Upper lobe of left lung (tissue), 6 donors: ENCODE data around the gene MAN2A1. TPM values are rescaled to one million over a fixed set of nuclear protein-coding genes. Genes with fewer than 3 reads are reported as not detected.
A peak's percentile ranks its signal among the peaks of the same experiment; 100 is the strongest.

Experiments
- ATAC-seq, 2 donors: fragments of 200-7000 bp; cut with Tn5 transposase; one replicate each; pipeline ENCODE4 v1.9.1; 2022; ENCODE audit warnings: mild to moderate bottlenecking in 2 of 2, moderate library complexity in 2 of 2; ENCODE audit not compliant: low FRiP score in 2 of 2
- DNase-seq, 2 donors: peaks; one replicate each; pipeline ENCODE4 v3.0.0-alpha.2; 2019 to 2020
- H3K27ac ChIP-seq, 4 donors: fragments of 200-600 bp; sonication (generic); one replicate each; pipeline ENCODE4 v1.5.1; 2016 to 2019
- H3K27me3 ChIP-seq, 4 donors: fragments of 200-600 bp; sonication (generic); one replicate each; pipeline ENCODE4 v1.5.1; 2017 to 2019
- H3K36me3 ChIP-seq, 4 donors: fragments of 200-600 bp; sonication (generic); one replicate each; pipeline ENCODE4 v1.5.1; 2016 to 2019
- H3K4me1 ChIP-seq, 4 donors: fragments of 200-600 bp; sonication (generic); one replicate each; pipeline ENCODE4 v1.5.1; 2018 to 2019
- H3K4me3 ChIP-seq, 4 donors: fragments of 200-600 bp; sonication (generic); one replicate each; pipeline ENCODE4 v1.5.1; 2017 to 2019; ENCODE audit warnings: mild to moderate bottlenecking in 2 of 4, moderate library complexity in 1 of 4
- H3K9me3 ChIP-seq, 4 donors: fragments of 200-600 bp; sonication (generic); one replicate each; pipeline ENCODE4 v1.5.1; 2018 to 2019
- CTCF ChIP-seq, 6 experiments: fragments of 450-650 bp in 4 of 6; fragments of 200-600 bp in 2 of 6; sonication (generic) in 2 of 6; IDR thresholded peaks; one replicate each; pipeline ENCODE4 v1.5.1; 2016 to 2019; ENCODE audit warnings: antibody characterized with exemption in 6 of 6
- EP300 ChIP-seq, 4 donors: sonication (generic); formaldehyde crosslinking; IDR thresholded peaks; one replicate each; pipeline ENCODE4 v1.5.1; 2017; ENCODE audit warnings: antibody characterized with exemption in 4 of 4, control low read depth in 2 of 4
- POLR2A ChIP-seq, 4 donors: fragments of 450-650 bp; IDR thresholded peaks; one replicate each; pipeline ENCODE4 v1.5.1; 2016 to 2017; ENCODE audit warnings: antibody characterized with exemption in 4 of 4, mild to moderate bottlenecking in 2 of 4
- POLR2AphosphoS5 ChIP-seq, 2 donors: sonication (generic); formaldehyde crosslinking; IDR thresholded peaks; one replicate each; pipeline ENCODE4 v1.5.1; 2017; ENCODE audit warnings: antibody characterized with exemption in 2 of 2
- WGBS, 2 donors: methylation state at CpG; one replicate each; pipeline ENCODE4 v1.1.5; 2017 to 2018; 5-methylcytosine and 5-hydroxymethylcytosine counted together
- total RNA-seq, 6 donors: library from RNA; depleted of rRNA in 4 of 6; stranded (reverse); fragments of >200 nt in 4 of 6; gene quantifications; one replicate each; pipeline versions ENCODE4 v1.1.0 to v1.2.1, GENCODE V29; 2016 to 2021
- donor health status: DM: no; HTN: no; CAD: no; lungs with moderate emphysema.
- donor health status: DM: no; HTN: yes; CAD: no; lungs with severe emphysema.

The MAN2A1 gene
- total RNA-seq, 6 donors from 2014 or later: 23.0 to 48.2 (median 40.0) TPM

- Histone ChIP-seq H3K4me3 (no peak overlapping the region), H3K36me3 (no peaks in the 10 kb centered on the region), H3K4me1 (no peaks in the 10 kb centered on the region), H3K27me3 (no peaks in the 10 kb centered on the region), H3K9me3 (no peaks in the 10 kb centered on the region), H3K27ac (no peak overlapping the region)
- DNase-seq (peak in 1 of 2 donors; percentile 32), ATAC-seq (peak in 1 of 2 donors; percentile 84)
- 92 to 93% methylated on average over 10 of the region's 10 CpGs for WGBS, 2 donors
- no peak for TF ChIP-seq POLR2AphosphoS5 (IDR thresholded peaks at IDR 0.05)
- no peak for TF ChIP-seq POLR2A (IDR thresholded peaks at IDR 0.05)
- TF ChIP-seq EP300 (IDR thresholded peaks at IDR 0.05): no peak
- TF ChIP-seq CTCF (IDR thresholded peaks at IDR 0.05): no peak
Measured at GRCh38 chr5:109876941-109877669, 187.4 kb downstream of the MAN2A1 start.

- no peak for DNase-seq
- H3K9me3 ChIP-seq: no peaks in the 10 kb centered on the region
- no peak overlapping the region for H3K4me3 ChIP-seq
- H3K27ac ChIP-seq: no peak overlapping the region
- TF ChIP-seq POLR2A (IDR thresholded peaks at IDR 0.05): no peak
- no peak for TF ChIP-seq CTCF (IDR thresholded peaks at IDR 0.05)
- no peak for TF ChIP-seq EP300 (IDR thresholded peaks at IDR 0.05)
- no peak for TF ChIP-seq POLR2AphosphoS5 (IDR thresholded peaks at IDR 0.05)
- H3K27me3 ChIP-seq: no peaks in the 10 kb centered on the region
- 91 to 94% methylated on average over 6 of the region's 6 CpGs for WGBS, 2 donors
- no peaks in the 10 kb centered on the region for H3K4me1 ChIP-seq
- peak in 1 of 2 donors; percentile 5 for ATAC-seq
- H3K36me3 ChIP-seq: no peaks in the 10 kb centered on the region
Measured at GRCh38 chr5:109877670-109878045, 187.9 kb downstream of the MAN2A1 start.

GRCh38 chr5:109878887-109879286 lies 189.2 kb downstream of the MAN2A1 start:
- DNase-seq: no peak
- H3K4me1 ChIP-seq: no peaks in the 10 kb centered on the region
- H3K36me3 ChIP-seq: no peaks in the 10 kb centered on the region
- H3K27me3 ChIP-seq: no peaks in the 10 kb centered on the region
- no peak for ATAC-seq
- TF ChIP-seq POLR2AphosphoS5 (IDR thresholded peaks at IDR 0.05): no peak
- no peak overlapping the region for H3K27ac ChIP-seq
- WGBS, 2 donors: 92 to 93% methylated on average over 5 of the region's 5 CpGs
- no peak overlapping the region for H3K4me3 ChIP-seq
- no peaks in the 10 kb centered on the region for H3K9me3 ChIP-seq

GRCh38 chr5:109880907-109881685 lies 191.4 kb downstream of the MAN2A1 start:
- Histone ChIP-seq H3K27ac (no peak overlapping the region), H3K4me1 (no peaks in the 10 kb centered on the region), H3K9me3 (no peaks in the 10 kb centered on the region), H3K27me3 (no peaks in the 10 kb centered on the region), H3K36me3 (no peaks in the 10 kb centered on the region), H3K4me3 (no peak overlapping the region)
- TF ChIP-seq EP300 (IDR thresholded peaks at IDR 0.05) (no peak), POLR2A (IDR thresholded peaks at IDR 0.05) (no peak), CTCF (IDR thresholded peaks at IDR 0.05) (no peak), POLR2AphosphoS5 (IDR thresholded peaks at IDR 0.05) (no peak)
- WGBS, 2 donors: 69 to 71% methylated on average over 6 of the region's 6 CpGs
- ATAC-seq (no peak), DNase-seq (no peak)

GRCh38 chr5:109882546-109882945 lies 192.8 kb downstream of the MAN2A1 start:
- ATAC-seq: no peak
- no peak for DNase-seq
- Histone ChIP-seq H3K4me3 (no peak overlapping the region), H3K9me3 (no peaks in the 10 kb centered on the region), H3K36me3 (no peaks in the 10 kb centered on the region), H3K4me1 (no peaks in the 10 kb centered on the region), H3K27ac (no peak overlapping the region), H3K27me3 (no peaks in the 10 kb centered on the region)
- TF ChIP-seq CTCF (IDR thresholded peaks at IDR 0.05) (no peak), EP300 (IDR thresholded peaks at IDR 0.05) (no peak), POLR2AphosphoS5 (IDR thresholded peaks at IDR 0.05) (no peak), POLR2A (IDR thresholded peaks at IDR 0.05) (no peak)
